ENCODE measurements around the gene ERAP2.

Gene ERAP2

GRCh38 chr5:96942911-96943310 lies 66.6 kb downstream of the ERAP2 start:
- H3K27ac ChIP-seq, result no peak overlapping the region
- TF ChIP-seq, protein P1, sequence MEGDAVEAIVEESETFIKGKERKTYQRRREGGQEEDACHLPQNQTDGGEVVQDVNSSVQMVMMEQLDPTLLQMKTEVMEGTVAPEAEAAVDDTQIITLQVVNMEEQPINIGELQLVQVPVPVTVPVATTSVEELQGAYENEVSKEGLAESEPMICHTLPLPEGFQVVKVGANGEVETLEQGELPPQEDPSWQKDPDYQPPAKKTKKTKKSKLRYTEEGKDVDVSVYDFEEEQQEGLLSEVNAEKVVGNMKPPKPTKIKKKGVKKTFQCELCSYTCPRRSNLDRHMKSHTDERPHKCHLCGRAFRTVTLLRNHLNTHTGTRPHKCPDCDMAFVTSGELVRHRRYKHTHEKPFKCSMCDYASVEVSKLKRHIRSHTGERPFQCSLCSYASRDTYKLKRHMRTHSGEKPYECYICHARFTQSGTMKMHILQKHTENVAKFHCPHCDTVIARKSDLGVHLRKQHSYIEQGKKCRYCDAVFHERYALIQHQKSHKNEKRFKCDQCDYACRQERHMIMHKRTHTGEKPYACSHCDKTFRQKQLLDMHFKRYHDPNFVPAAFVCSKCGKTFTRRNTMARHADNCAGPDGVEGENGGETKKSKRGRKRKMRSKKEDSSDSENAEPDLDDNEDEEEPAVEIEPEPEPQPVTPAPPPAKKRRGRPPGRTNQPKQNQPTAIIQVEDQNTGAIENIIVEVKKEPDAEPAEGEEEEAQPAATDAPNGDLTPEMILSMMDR (conservative IDR thresholded peaks at IDR 0.05), result no peak

- no peak overlapping the region for H3K27ac ChIP-seq
Measured at GRCh38 chr5:96943799-96944198, 67.5 kb downstream of the ERAP2 start.

GRCh38 chr5:96945144-96945897 lies 69.0 kb downstream of the ERAP2 start:
- TF ChIP-seq, protein P1 (conservative IDR thresholded peaks at IDR 0.05), result no peak
- no peak overlapping the region for H3K27ac ChIP-seq

More at GRCh38 chr5:96943799-96944198, 67.5 kb downstream of the ERAP2 start:
- TF ChIP-seq, protein P1 (conservative IDR thresholded peaks at IDR 0.05), result no peak

DNA sequence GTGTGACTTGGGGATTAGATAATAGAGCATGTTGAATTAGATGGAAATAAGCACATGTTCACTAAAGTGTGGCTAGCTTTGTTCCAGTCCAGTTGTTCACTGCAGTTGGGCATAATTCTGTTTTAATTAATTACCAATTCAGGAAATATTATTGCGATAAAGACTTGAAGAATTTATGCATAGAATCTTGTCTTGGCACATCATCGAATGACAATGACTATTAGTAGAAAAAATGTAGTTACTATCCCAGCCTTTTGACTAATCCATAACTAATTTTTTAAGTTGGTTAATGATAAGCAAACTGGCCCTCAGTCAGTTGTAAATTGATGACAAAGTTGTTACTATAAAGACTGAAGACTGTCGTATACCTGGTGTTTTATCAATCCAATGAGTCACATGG lies 70.1 kb downstream of the ERAP2 start:
- no peak overlapping the region for H3K27ac ChIP-seq
- TF ChIP-seq, protein P1 (conservative IDR thresholded peaks at IDR 0.05), result no peak

DNA sequence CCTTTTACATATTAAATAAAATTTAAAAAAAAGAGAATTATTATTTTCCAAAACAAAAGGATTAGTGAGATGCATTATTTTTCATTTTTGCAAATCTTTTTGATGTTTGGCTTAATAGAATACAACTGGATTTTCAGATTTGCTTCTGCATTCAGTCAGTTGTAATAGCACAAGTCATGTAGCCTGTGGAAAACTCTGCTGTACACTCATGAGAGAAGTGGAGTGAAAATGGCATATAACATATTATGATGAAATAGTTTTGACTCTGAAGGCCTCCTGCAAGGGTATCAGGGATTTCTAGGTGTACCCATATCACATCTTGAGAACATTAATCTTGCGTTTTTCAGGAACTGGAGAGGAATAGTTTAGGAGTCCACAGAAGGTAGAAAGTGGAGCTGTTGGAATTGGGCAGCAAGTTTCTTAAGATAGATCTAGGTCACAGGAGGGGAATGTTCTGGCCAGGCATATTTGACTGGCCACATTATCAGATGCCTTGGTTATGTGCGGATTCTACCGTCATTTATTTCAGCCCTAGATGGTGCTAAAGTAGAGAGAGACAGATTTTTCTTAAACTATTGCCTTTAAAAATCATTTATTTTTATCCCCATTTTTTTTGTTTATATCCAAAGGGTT lies 75.9 kb downstream of the ERAP2 start:
- TF ChIP-seq, protein P1 (conservative IDR thresholded peaks at IDR 0.05), result no peak
- no peak overlapping the region for H3K27ac ChIP-seq

- TF ChIP-seq, protein P1 (conservative IDR thresholded peaks at IDR 0.05), result no peak
- H3K27ac ChIP-seq, result no peak overlapping the region
Measured at GRCh38 chr5:96952974-96953730, 76.9 kb downstream of the ERAP2 start.

Measured in VCaP (cell line).